Measurements from ENCODE around the gene CFAP45.

- no peak for TF ChIP-seq EZH2 (IDR thresholded peaks at IDR 0.05; ENCODE audit: borderline replicate concordance, low read depth, low read length, poor library complexity, severe bottlenecking)
- no peak for TF ChIP-seq CTCF (conservative IDR thresholded peaks at IDR 0.05; ENCODE audit: low read depth, low read length)
These were observed 7.0 kb downstream of the CFAP45 start for GRCh38 chr1:159892944-159893343.
